B cell (primary cell): Measurements from ENCODE around the gene CCR6. TPM values are rescaled to one million over a fixed set of nuclear protein-coding genes. Genes with fewer than 3 reads are reported as not detected.
"Not testable (repeated sequence)": the region's sequence is repeated elsewhere in the genome, so short reads cannot be mapped to it uniquely, and the experiment has no call there.

Source experiments
- ATAC-seq: fragments of 200-7000 bp; cut with Tn5 transposase; one replicate; pipeline ENCODE4 v1.10.0; 2021; ENCODE audit warnings: low read depth, mild to moderate bottlenecking, moderate number of reproducible peaks, moderate library complexity
- CTCF ChIA-PET: fragments of 350-600 bp; sonication (Branson Sonifier 250); formaldehyde crosslinking; loops from one replicate; lab custom pipeline; 2021; ENCODE audit warnings: antibody characterized with exemption, inconsistent platforms; lab: Charles Lee
- POLR2A ChIA-PET: fragments of 350-600 bp; sonication (Branson Sonifier 250); formaldehyde crosslinking; loops from one replicate; lab custom pipeline; 2021; ENCODE audit warnings: antibody characterized with exemption; lab: Charles Lee
- DNase-seq: peaks from one replicate; pipeline ENCODE4 v3.0.0; 2013
- H2AFZ ChIP-seq: 2 replicates; pipeline ENCODE4 v1.6.1; 2012; ENCODE audit warnings: mild to moderate bottlenecking, low read depth, low read length; ENCODE audit not compliant: insufficient read depth, poor library complexity, severe bottlenecking
- H3K27ac ChIP-seq, 2 donors: 1 replicate in 1 of 2; 2 replicates in 1 of 2; pipeline ENCODE4 v1.5.1; 2012 to 2013; ENCODE audit warnings: low read length in 2 of 2, mild to moderate bottlenecking in 2 of 2, moderate library complexity in 1 of 2
- H3K27me3 ChIP-seq, 4 experiments: fragments of 200-600 bp in 1 of 4; sonication (generic) in 1 of 4; replicated peaks in 1 of 4; 1 replicate in 2 of 4; 2 replicates in 2 of 4; pipeline versions ENCODE4 v1.6.1 to v1.7.0; 2013 to 2016; ENCODE audit warnings: low read length in 3 of 4, mild to moderate bottlenecking in 2 of 4, mixed read lengths in 1 of 4, moderate library complexity in 1 of 4; ENCODE audit not compliant: insufficient read depth in 4 of 4, control insufficient read depth in 3 of 4; ENCODE audit errors: control extremely low read depth in 1 of 4
- H3K36me3 ChIP-seq, 2 experiments: replicated peaks in 1 of 2; 1 replicate in 1 of 2; 2 replicates in 1 of 2; pipeline versions ENCODE4 v1.6.1 to v1.7.1; 2013; ENCODE audit warnings: low read length in 1 of 2; ENCODE audit not compliant: insufficient read depth in 2 of 2, control insufficient read depth in 1 of 2; ENCODE audit errors: control extremely low read depth in 1 of 2, extremely low read depth in 1 of 2
- H3K4me1 ChIP-seq, 2 donors: fragments of 200-600 bp in 1 of 2; sonication (generic) in 1 of 2; 1 replicate in 1 of 2; 2 replicates in 1 of 2; pipeline versions ENCODE4 v1.5.1 to v1.6.1; 2013 to 2017; ENCODE audit warnings: low read length in 2 of 2; ENCODE audit not compliant: control insufficient read depth in 2 of 2, insufficient read depth in 2 of 2
- H3K4me2 ChIP-seq: replicated peaks from 2 replicates; pipeline ENCODE3; 2012; ENCODE audit warnings: mild to moderate bottlenecking, low read depth, low read length; ENCODE audit not compliant: poor library complexity, severe bottlenecking
- H3K4me3 ChIP-seq, 5 experiments: fragments of 200-600 bp in 1 of 5; sonication (generic) in 1 of 5; 1 replicate in 3 of 5; 2 replicates in 2 of 5; pipeline versions ENCODE4 v1.5.1 to v1.7.0; 2011 to 2016; ENCODE audit warnings: low read length in 4 of 5, mild to moderate bottlenecking in 4 of 5, low read depth in 2 of 5, control low read depth in 1 of 5, moderate library complexity in 1 of 5; ENCODE audit not compliant: insufficient read depth in 1 of 5; ENCODE audit errors: control extremely low read depth in 1 of 5, extremely low read depth in 1 of 5
- H3K79me2 ChIP-seq: fragments of 200-600 bp; sonication (generic); one replicate; pipeline ENCODE4 v1.6.0; 2016; ENCODE audit warnings: low read length; ENCODE audit not compliant: control insufficient read depth, insufficient read depth
- H3K9ac ChIP-seq: fragments of 200-600 bp; sonication (generic); 2 replicates; pipeline ENCODE4 v1.6.1; 2017; ENCODE audit warnings: mild to moderate bottlenecking, low read length, moderate library complexity
- H3K9me3 ChIP-seq, 3 donors: one replicate each; pipeline versions ENCODE4 v1.6.1 to v1.7.1; 2013; ENCODE audit warnings: low read length in 2 of 3; ENCODE audit not compliant: control insufficient read depth in 2 of 3, insufficient read depth in 1 of 3; ENCODE audit errors: control extremely low read depth in 1 of 3
- H4K20me1 ChIP-seq: 2 replicates; pipeline ENCODE4 v1.6.0; 2012; ENCODE audit warnings: mild to moderate bottlenecking, low read length; ENCODE audit not compliant: insufficient read depth, control insufficient read depth, poor library complexity, severe bottlenecking
- H3K27ac Mint-ChIP-seq: one replicate; pipeline ENCODE4 v1.8.0; 2021; ENCODE audit warnings: mixed read lengths
- H3K27me3 Mint-ChIP-seq: one replicate; pipeline ENCODE4 v1.8.0; 2021; ENCODE audit warnings: mixed read lengths
- H3K4me1 Mint-ChIP-seq: one replicate; pipeline ENCODE4 v1.8.0; 2021; ENCODE audit warnings: mixed read lengths
- H3K4me3 Mint-ChIP-seq: one replicate; pipeline ENCODE4 v1.8.0; 2021; ENCODE audit warnings: mixed read lengths
- H3K9me3 Mint-ChIP-seq: one replicate; pipeline ENCODE4 v1.8.0; 2022; ENCODE audit warnings: mixed read lengths; ENCODE audit not compliant: insufficient read depth
- EZH2 ChIP-seq: IDR thresholded peaks from 2 replicates; pipeline ENCODE4 v1.6.1; 2012; ENCODE audit warnings: borderline replicate concordance, low read depth, mild to moderate bottlenecking, moderate library complexity, low read length; ENCODE audit not compliant: insufficient read depth, poor library complexity, severe bottlenecking
- WGBS: methylation state at CpG from one replicate; pipeline ENCODE4 v1.1.5; 2013; ENCODE audit warnings: missing lambda C conversion rate; ENCODE audit not compliant: insufficient coverage; 5-methylcytosine and 5-hydroxymethylcytosine counted together
- intact Hi-C: fragments of 100-400 bp; cut with micrococcal nuclease; formaldehyde crosslinking; loops from one replicate; pipeline ENCODE4 v1.10.0; 2022
- polyA plus RNA-seq: library from polyadenylated mRNA; depleted of rRNA; stranded (reverse); fragments of >200 nt; gene quantifications from 2 replicates; pipeline ENCODE4 v1.2.3, GENCODE V29; 2012
- total RNA-seq, 2 donors: library from RNA; stranded (reverse); fragments of 120-200 nt in 1 of 2; gene quantifications; 1 replicate in 1 of 2; 2 replicates in 1 of 2; pipeline versions ENCODE4 v1.2.3 to v1.2.4, GENCODE V29; 2013 to 2022
- TF ChIP-seq, protein P1 (sequence below): fragments of 200-600 bp; IDR thresholded peaks from one replicate; pipeline ENCODE4 v1.8.0; 2022; ENCODE audit warnings: antibody characterized with exemption, mild to moderate bottlenecking

CCR6 gene
- total and polyA plus RNA-seq, 2 donors (not counting 1 experiment from before 2014, with no cell fraction given) = 18.2 to 30.9 TPM

GRCh38 chr6:167165858-167166471 is 43.1 kb downstream of the CCR6 start:
- WGBS = no CpG with 5 or more reads among the region's 2 CpGs
- H2AFZ ChIP-seq = no peak overlapping the region
- intact Hi-C loops = no loop called here
- no peaks in the 10 kb centered on the region for H3K9me3 Mint-ChIP-seq
- POLR2A ChIA-PET = no interaction called here
- H4K20me1 ChIP-seq = no peaks in the 10 kb centered on the region
- H3K27ac ChIP-seq = no peak overlapping the region
- peaks cover 0 to 3% of the 10 kb centered on the region in 2 donors for H3K4me1 ChIP-seq
- H3K4me3 ChIP-seq = no peak overlapping the region
- H3K27ac Mint-ChIP-seq = no peak overlapping the region
- DNase-seq (no peak), ATAC-seq (no peak)
- no peak for TF ChIP-seq EZH2
- TF ChIP-seq, protein P1, sequence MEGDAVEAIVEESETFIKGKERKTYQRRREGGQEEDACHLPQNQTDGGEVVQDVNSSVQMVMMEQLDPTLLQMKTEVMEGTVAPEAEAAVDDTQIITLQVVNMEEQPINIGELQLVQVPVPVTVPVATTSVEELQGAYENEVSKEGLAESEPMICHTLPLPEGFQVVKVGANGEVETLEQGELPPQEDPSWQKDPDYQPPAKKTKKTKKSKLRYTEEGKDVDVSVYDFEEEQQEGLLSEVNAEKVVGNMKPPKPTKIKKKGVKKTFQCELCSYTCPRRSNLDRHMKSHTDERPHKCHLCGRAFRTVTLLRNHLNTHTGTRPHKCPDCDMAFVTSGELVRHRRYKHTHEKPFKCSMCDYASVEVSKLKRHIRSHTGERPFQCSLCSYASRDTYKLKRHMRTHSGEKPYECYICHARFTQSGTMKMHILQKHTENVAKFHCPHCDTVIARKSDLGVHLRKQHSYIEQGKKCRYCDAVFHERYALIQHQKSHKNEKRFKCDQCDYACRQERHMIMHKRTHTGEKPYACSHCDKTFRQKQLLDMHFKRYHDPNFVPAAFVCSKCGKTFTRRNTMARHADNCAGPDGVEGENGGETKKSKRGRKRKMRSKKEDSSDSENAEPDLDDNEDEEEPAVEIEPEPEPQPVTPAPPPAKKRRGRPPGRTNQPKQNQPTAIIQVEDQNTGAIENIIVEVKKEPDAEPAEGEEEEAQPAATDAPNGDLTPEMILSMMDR = no peak
- H3K9me3 ChIP-seq = no peaks in the 10 kb centered on the region
- CTCF ChIA-PET = interaction anchor here (0.5 to 1.0 kb wide), 2 partner anchors 24 to 812 kb away, joined by 3 read pairs; no protein-coding TSS in a partner anchor
- peaks cover 4% of the 10 kb centered on the region for H3K27me3 Mint-ChIP-seq
- H3K27me3 ChIP-seq = peaks cover 0 to 4% (median 0%) of the 10 kb centered on the region in 4 experiments
- peaks cover 8% of the 10 kb centered on the region for H3K4me1 Mint-ChIP-seq
- H3K79me2 ChIP-seq = no peaks in the 10 kb centered on the region
- no peak overlapping the region for H3K4me3 Mint-ChIP-seq
- no peak overlapping the region for H3K4me2 ChIP-seq
- H3K36me3 ChIP-seq = no peaks in the 10 kb centered on the region
- H3K9ac ChIP-seq = no peak overlapping the region

DNA sequence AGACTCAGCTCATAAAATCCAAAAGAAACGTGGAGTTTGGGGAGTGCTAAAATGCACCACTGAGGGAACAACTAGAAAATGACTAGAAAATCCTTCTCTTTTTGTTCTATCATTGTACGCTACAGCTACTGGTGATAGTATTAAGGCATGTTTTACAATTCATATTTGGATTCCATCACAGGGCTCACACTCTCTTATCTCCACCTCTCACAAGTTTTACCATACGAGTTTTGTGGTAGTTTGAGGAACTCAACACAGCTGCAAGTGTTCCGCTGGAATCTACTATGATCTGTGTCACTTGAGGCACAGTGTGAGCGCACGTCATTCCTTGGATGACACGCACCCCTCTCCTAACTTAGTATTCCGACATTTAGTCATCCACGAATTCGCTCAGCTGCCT is 44.8 kb downstream of the CCR6 start:
- H3K4me3 Mint-ChIP-seq, H3K4me1 Mint-ChIP-seq: not testable (repeated sequence)

GRCh38 chr6:167168296-167168695 is 45.4 kb downstream of the CCR6 start:
- H3K79me2 ChIP-seq, H3K27me3 Mint-ChIP-seq, POLR2A ChIA-PET, H3K4me2 ChIP-seq, H3K9me3 Mint-ChIP-seq, H2AFZ ChIP-seq, H3K9ac ChIP-seq, DNase-seq, H3K27ac ChIP-seq, H3K4me1 ChIP-seq, H3K27ac Mint-ChIP-seq, intact Hi-C loops, H3K9me3 ChIP-seq, H3K4me3 ChIP-seq, H3K27me3 ChIP-seq, H3K4me1 Mint-ChIP-seq, H3K36me3 ChIP-seq, ATAC-seq, CTCF ChIA-PET, H3K4me3 Mint-ChIP-seq, H4K20me1 ChIP-seq: not testable (repeated sequence)
- WGBS = 81% methylated on average over 7 of the region's 16 CpGs

More for the DNA sequence above, 44.8 kb downstream of the CCR6 start:
- DNase-seq, H3K27ac ChIP-seq, H3K27me3 Mint-ChIP-seq, H3K79me2 ChIP-seq, H3K9me3 ChIP-seq, H2AFZ ChIP-seq, ATAC-seq, H3K4me3 ChIP-seq, H3K4me2 ChIP-seq, H3K27me3 ChIP-seq, H3K4me1 ChIP-seq, CTCF ChIA-PET, H3K9ac ChIP-seq, H3K36me3 ChIP-seq, H4K20me1 ChIP-seq, intact Hi-C loops, H3K27ac Mint-ChIP-seq, H3K9me3 Mint-ChIP-seq, POLR2A ChIA-PET: not testable (repeated sequence)
- WGBS = no CpG with 5 or more reads among the region's 10 CpGs
